Body of pancreas (tissue), 4 donors: Measurements from ENCODE around the gene NXPH2.

ENCODE experiments used
- CTCF ChIP-seq, 7 experiments: fragments of 450-650 bp in 4 of 7; fragments of 200-600 bp in 3 of 7; sonication (generic) in 3 of 7; IDR thresholded peaks; one replicate each; pipeline ENCODE4 v1.5.1; 2016 to 2019; ENCODE audit warnings: antibody characterized with exemption in 7 of 7
- POLR2A ChIP-seq, 3 donors: fragments of 450-650 bp; IDR thresholded peaks; one replicate each; pipeline ENCODE4 v1.6.1; 2016; ENCODE audit warnings: antibody characterized with exemption in 3 of 3, mild to moderate bottlenecking in 2 of 3

DNA sequence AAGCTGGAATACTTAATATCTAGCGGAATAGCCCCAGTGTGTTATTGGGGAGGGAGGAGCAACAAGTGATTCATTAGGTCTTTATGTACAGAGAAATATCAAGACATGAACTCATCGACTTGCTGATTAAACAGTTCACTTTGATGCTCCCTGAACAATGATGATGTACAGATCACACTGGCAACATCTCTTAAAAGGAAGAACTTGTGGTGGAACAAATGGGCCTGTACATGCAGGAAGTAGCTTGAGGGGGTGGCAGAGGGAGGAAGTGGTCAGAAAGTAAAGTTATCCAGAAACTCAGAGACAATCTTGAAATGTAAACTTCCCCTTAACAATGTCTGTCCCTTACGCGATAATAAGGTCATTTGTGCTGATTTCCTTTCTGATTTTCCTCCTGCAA lies 90.5 kb downstream of the NXPH2 start:
- TF ChIP-seq CTCF (IDR thresholded peaks at IDR 0.05) (no peak), POLR2A (IDR thresholded peaks at IDR 0.05) (no peak)
